Endometrial microvascular endothelial cells (primary cell): Measurements from ENCODE around the gene ULBP3. TPM values are rescaled to one million over a fixed set of nuclear protein-coding genes. Genes with fewer than 3 reads are reported as not detected.

Source experiments
- in situ Hi-C: cut with HindIII; loops from 2 replicates; pipeline ENCODE4 v1.10.0; 2017; ENCODE audit warnings: low sequenced_read_pairs, low pct_unique_long_range_greater_than_20kb; ENCODE audit errors: inconsistent ontology term
- total RNA-seq: library from RNA; depleted of rRNA; stranded (reverse); fragments of >200 nt; gene quantifications from one replicate; pipeline ENCODE4 v1.2.3, GENCODE V29; 2015; ENCODE audit errors: inconsistent ontology term

The ULBP3 gene
- 13.1 TPM for total RNA-seq

DNA sequence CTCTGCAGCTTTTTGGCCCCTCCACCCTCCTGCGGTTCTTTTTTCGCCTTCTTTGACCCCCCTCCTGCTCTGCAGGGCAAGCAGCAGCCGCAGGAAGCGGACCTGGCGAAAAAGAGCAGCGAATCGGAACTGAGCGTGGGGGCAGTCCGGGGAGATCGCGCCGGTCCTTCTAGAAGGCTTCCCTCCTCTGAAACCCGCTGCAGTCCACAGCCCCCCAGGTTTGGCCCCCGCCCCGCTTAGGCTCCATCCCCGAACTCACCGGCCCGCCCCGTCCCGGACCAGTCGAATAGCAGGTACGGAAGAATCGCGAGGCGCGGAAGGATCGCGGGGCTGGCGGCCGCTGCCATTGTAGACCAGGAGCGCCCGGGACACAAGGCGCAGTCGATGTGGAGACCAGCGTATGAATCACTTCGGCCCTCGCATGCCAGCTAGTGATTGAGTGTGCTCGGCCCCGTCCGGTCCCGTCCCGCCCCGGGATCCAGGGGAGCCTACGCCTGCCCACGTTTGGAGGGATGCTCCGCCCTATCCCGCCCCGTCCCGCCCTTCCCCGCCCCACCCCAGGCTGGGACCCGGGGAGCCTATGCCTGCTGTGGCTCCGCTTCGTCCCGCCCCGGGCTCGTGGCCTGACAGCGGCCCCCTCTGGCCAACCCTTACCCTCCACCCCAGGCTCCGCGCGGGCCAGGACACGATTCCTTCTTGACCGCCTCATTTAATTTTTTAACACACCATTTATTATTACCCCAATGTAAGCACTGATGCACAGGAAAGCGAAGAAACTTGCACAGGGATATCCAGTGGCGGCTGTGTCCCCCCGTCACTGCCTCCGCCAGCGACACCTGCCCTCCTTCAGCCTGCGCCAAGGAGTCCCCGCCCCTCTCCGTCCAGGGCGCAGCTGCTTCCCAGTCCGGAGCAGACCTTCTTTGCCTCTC lies at the start of gene ULBP3:
TSS of gene ULBP3 (minus strand) at position 402 of the 929 bp plus-strand sequence. CDS start at position 347, 55 bp downstream.
- in situ Hi-C loops, result no loop called here

DNA sequence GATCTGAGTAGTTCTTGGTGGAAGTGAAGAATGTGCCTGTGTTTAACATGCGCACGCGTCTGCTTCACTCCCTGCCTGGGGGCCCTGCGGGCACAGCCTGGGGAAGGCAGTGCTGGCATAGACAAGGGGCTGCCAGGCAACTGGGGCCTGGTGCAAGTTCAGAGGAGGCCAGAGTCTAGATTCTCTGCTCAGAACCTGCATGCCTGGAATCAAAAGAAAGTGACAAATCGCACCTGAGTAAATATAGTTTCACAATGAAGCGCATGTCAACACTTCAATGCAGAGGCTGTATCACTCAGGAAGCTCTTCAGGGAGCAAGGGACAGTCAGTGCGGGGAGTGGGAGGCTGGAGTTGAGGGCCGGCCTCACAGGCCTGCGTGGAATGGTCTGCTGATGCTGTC lies 49.7 kb upstream of the ULBP3 start:
- in situ Hi-C loops, result no loop called here

DNA sequence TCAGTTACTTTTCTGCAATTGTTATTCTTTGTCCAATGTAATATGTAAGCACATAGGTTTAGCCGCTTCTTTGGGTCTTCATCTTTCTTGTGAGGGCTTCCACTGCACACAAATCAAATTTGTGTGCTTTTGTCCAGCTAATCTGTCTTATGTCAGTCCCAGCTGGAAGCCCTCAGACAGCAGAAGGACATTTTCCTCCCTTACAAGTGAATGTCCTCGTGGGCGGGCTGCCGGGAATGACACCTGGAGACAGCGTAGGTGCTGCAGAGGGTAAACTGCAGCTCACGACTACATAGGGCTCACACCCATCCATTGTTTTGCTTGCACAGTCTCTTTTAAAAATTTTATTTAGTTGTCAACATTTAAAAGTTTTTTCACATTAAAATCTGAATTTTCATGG lies 49.3 kb upstream of the ULBP3 start:
- in situ Hi-C loops, result no loop called here

DNA sequence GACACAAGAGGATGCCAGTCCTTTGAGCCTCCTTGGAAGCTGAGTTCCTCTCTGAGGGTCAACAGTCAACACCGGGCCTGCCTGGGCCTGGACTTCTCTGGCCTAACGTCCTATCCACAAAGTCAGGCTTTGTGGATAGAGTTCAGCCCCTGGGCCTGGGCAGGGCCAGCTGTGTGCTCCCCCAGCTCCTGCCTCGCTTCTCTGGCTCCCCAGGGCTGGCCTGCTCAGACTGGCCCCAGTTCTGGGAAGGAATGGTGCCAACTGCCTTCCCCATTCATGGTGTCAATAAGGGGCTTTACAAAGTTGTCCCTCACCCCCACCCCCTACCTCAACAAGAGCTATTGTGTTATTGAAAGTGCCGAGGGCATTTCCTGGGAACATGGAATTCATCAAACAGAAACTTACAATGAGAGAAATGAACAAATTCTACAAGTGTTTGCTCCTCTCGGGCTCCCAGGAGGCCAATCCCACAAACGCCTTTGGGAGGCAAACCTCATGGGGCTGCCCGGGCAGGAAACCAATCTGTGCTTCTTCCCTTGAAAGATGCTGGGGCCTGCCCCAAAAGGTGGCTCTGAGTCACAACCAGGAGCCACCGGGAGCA lies 47.4 kb upstream of the ULBP3 start:
- in situ Hi-C loops, result no loop called here

DNA sequence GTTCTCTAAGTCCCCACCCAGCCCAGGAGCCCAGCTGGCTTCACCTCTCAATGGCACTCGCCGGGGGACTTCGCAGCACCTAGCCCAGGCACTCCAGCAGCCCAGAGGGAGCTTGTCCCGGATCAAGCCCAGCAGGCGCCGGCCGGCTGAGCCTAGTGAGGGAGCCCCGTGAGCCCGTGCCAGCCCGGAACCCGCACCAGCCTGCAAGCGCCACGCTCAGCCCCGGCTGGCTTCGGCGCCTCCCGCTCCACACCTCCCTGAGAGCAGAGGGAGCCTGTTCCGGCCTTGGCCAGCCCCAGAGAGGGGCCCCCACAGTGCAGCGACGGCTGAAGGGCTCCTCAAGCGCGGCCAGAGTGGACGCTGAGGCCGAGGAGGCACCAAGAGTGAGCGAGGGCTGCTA lies 46.8 kb upstream of the ULBP3 start:
- in situ Hi-C loops, result no loop called here

DNA sequence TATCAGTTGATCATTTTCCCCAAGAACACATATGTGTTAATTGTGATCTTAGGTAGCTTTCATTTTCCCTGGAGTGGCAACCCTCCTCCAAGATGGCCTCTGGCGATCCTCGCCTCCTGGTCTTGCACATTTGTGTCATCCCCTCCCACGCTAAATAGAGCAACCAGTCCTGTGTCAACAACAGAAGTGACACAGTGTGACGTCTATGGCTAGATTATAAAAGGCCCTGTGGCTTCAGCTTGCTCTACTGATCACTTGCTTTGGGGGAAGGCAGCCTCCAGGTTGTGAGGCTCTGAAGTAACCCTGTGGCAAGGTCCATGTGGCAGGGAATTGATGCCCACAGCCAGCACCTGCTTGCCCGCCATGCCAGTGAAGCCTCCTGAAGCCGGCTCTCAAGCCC lies 43.3 kb upstream of the ULBP3 start:
- in situ Hi-C loops, result no loop called here

DNA sequence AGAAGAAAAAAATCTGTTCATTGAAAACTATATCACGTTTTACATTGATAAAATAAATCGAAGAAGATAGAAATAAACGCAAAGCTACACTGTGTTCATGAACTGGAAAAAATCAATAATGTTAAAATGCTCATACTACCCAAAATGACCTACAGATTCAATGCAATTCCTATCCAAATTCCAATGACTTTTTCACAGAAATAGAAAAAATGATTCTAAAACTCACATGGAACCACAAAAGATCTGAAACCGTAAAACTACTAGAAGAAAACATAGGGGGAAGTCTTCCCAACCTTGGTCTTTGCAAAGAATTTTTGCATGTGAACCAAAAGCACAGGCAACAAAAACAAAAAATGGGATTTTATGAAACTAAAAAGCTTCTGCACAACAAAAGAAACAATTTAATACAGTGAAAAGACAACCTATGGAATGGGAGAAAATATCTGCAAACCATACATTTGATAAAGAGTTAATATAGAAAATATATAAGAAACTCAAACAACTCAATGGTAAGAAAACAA lies 33.9 kb upstream of the ULBP3 start:
- in situ Hi-C loops, result no loop called here

DNA sequence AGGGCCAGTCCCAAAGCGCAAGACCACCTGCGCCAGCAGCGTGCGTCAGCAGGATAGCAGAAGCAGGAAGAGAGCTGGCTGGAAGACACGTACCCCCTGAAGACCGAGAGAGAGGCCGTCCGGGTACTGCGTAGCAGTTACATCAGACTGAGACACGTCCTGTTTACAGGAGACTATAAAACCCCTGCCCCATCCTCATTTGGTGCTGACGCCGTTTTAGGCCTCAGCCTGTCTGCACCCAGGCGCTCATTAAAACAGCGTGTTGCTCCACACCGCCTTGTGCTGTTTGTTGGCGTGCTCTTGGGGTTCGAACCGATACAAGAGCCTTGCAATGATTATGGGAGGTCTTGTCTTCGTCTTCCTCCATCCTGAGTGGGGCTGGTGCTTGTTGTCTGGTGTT lies 31.8 kb upstream of the ULBP3 start:
- in situ Hi-C loops, result no loop called here

DNA sequence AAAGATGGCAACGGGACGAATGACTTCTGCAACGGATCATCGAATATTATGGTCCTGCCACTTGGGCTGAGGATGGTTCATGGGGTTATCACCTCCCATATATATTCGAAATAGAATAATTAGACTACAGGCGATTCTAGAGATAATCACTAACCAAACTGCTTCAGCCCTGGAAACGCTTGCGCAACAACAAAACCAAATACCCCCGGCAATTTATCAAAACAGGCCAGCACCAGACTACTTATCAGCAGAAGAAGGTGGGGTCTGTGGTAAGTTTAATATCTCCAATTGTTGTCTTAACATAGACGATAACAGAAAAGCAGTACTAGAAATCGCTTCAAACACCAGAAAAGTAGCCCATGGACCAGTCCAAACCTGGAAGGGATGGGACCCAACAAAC lies 31.0 kb upstream of the ULBP3 start:
- in situ Hi-C loops, result no loop called here

DNA sequence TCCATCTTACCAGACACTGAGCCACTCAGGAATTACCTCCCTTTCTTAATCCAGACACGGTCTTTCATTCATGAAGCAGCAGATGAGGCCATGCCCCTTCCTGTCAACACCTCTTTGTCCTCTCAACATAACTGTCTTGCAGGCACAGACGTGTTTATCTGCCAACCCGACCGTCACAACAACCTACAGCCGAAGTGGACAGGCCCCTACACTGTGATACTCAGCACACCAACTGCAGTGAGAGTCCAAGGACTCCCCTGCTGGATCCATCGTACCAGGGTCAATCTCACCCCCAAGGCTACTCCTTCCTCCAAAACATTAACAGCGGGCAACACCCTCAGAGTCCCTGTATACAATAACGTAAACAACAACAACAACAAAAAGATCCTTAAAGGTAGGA lies 30.6 kb upstream of the ULBP3 start:
- in situ Hi-C loops, result no loop called here

DNA sequence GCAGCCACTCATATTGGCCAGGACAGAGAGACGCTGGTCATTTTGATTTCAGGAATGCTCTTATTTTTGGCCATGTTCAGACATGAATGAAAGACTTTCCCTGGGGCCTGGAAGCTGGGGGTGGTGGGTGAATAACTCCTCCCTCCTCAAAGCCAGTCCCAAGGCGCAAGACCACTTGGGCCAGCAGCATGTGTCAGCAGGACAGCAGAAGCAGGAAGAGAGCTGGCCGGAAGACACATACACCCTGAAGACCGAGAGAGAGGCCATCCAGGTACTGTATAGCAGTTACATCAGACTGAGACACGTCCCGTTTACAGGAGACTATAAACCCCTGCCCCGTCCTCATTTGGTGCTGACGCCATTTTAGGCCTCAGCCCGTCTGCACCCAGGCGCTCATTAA lies 29.2 kb upstream of the ULBP3 start:
- in situ Hi-C loops, result no loop called here

DNA sequence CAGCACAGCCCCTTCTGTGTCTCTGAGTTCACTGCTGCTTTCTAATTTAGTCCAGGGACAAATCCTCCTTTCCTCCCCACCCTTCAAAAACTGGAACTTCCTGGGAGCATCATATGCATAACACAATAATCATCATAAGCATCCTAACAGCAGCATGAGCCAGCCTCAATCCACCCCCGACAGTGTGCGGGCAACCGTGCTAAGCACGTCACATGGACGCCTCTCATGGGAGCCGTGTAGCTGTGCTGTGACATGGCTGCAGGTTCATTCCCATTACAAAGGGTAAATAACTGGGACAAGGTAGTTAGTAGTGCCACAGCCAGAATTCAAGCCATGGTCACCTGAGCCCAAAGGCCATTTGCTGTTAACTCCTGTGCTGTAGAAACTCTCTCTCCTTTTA lies 24.5 kb upstream of the ULBP3 start:
- in situ Hi-C loops, result no loop called here

DNA sequence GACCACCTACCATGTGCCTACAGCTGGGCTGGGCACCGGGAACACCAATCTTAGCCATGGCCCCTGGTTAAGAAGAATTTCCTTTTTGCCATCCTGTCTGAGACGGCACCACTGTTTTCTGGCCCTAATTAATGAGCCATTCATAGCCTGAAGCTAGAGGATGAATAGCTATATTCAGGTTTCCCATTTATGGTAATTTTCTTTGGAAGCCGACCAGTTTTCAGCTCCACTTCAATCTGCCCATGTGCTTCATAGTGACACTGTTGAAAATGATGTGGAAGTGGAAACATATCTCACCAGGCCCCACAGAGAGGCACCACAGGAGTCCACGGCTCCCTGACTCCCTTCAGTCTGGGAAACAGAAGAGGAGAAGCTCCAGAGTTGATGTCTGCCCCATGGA lies 22.6 kb upstream of the ULBP3 start:
- in situ Hi-C loops, result no loop called here

DNA sequence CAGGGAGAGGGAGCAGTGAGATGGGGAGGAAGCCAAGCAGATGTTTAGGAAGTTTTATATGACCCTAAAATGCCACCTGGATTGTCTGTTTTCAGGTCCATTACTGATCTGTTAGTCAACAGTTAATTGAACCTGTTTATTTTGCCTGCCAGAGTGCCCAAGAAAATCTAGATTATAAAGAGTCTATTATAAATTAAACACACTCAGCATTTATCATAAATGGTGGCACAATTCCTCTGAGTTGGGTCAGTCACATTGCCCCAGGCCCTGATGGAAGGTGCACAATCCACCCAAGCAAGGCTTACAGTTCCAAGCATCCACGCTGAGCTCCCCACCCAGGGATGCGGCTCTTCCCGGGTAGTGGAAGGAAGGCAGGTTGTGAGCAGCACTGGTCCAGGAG lies 21.4 kb upstream of the ULBP3 start:
- in situ Hi-C loops, result no loop called here

DNA sequence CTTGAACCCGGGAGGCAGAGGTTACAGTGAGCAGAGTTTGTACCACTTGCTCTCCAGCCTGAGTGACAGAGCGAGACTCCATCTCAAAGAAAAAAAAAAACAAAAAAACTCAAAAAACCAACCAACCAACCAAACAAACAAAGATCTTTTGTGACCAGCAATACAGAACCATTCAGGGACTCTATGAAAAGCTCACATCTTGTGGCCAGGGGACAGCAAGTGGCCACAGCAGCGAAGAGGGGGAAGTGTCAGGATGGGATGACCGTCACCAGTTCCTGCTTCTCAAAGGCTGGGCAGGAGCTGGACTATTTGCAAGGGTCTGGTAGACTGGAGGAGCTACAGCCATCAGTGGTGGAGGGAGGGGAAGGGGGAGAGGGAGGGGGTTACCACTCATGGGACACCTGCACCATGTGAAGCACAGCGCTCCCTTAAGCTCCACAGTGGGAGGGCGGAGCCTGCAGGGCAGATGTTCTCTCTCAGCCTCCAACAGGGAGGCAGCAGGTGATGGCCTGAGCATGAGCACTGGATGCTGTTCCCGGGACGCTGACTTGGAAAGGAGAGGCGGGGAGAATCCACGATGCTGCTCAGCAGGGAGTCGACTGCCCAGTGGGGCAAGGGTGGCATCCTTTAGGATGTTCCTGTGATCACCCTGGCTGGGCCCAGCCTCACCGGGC lies 19.7 kb upstream of the ULBP3 start:
- in situ Hi-C loops, result no loop called here

DNA sequence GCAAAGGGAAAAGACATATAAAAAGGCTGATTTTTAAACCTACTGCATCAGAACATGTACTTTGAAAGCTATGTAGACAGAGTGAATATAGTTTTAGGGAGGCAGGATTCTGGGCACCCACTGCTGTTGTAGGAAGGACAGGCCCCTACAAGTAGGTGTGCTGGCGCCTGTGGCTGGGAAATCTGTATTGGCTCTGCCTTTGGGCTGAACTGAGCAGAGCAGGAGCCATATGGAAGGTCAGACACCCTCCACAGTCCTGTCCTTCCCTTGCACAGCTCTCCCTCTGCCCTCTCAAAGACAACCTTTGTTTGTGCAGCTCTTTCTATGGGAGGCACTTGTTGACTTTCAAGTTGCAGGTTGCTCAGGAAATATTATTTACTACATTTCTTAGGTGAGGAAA lies 18.4 kb upstream of the ULBP3 start:
- in situ Hi-C loops, result no loop called here

DNA sequence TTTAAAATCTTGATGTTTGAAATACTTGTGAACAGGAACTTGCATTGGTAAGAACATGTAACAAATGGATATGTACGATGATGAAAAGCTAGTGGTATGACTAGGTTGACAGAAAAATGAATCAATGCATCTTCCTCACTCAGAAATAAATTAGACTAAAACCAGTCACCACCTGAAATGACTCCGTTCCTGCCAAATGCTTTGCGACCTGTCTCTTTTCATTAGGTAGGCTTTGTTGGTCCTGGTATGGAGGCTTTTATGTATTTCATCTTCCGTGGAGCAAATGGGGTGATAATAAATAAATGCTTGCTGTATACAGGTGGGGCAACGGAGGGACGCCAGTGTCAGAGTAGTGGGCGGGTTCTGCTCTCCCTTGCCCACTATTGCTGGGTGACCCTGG lies 17.1 kb upstream of the ULBP3 start:
- in situ Hi-C loops, result no loop called here

DNA sequence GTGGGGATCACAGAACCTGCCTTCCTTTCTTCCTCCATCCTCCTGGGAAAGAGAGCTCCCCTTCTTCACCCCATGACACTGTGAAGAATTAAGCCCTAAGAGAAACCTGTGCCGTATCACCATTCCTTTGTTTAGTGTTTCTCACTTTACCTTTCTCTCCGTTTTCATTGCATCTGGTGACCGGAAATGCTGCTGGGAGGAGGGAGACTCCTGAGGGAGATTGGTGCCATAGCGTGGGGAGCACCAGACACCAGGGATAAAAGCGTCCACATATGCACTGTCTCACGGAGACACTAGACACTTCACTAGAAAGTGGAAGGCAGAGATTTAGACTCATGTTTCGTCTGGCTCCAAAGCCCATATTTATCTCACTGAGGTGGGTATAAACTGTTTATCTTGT lies 15.5 kb upstream of the ULBP3 start:
- in situ Hi-C loops, result no loop called here

DNA sequence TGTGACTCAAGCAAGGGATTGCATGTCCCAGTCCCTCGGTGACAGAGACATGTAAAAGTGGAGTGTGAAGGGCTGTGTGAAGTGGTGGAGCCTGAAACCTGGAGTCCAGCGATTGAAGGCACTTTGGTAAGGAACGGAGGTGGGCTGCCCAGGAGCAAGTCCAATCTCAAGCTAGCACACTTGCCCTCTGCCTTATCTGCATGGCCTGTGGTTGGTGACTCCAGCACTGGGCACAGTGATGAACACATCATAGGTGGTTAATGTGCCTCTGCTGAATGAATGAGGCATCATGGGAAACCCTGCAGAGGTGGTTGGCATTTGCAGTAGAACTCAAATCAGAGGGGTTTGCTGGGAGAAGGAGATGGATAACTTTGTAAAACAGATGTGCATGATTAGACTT lies 14.9 kb upstream of the ULBP3 start:
- in situ Hi-C loops, result no loop called here

DNA sequence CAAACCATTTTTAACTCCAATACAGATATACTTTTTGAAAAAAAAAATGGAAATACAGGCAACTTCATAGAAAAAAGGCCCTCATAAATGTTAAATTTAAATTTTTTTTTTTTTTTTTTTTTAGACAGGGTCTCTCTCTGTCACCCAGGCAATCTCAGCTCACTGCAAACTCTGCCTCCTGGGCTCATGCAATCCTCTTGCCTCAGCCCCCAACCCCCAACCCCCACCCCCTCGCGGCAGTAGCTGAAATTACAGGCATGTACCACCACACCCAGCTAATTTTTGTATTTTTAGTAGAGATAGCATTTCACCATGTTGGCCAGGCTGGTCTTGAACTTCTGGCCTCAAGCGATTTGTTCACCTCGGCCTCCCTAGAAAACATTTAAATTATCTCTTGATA lies 12.8 kb upstream of the ULBP3 start:
- in situ Hi-C loops, result no loop called here
